GM19468 (cell line): Measurements from ENCODE around the gene NUP85.
"Not testable (repeated sequence)": the region's sequence is repeated elsewhere in the genome, so short reads cannot be mapped to it uniquely, and the experiment has no call there.

Experiments used
- ATAC-seq: cut with Tn5 transposase; IDR thresholded peaks from one replicate; pipeline ENCODE4 v1.9.1; 2021; ENCODE audit warnings: mild to moderate bottlenecking, moderate library complexity, moderate number of reproducible peaks; ENCODE audit not compliant: unreplicated experiment; ENCODE audit errors: extremely low read depth

The NUP85 gene

DNA sequence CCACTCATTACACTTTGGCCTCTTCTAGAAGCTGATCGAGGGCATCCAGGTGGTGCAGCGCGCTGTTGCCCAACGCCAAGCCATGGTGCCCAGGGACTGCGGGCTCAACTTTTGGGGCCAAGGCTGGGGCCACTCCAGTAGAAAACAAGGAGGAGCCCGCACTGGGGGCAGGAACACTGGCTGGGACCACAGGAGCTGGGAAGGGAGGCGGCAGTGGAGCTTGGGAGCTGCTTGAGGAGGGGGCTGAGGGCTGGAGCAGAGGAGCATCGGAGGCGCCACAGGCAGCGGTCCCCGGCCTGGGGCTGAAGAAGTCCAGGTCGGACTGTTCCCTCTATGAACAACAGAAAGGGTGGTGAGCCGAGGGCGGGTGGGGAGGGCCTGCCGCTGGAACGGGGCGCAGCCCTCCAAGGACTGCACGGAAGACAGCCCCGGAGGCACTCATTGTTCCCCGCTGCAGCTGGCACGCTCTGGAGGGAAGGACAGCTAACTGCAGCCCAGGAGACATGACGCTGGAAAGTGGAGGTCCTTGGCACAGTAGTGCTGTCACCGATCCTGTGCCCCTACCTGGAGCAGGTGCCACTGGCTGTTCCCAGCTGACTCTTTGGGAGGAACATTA lies 34.4 kb downstream of the NUP85 start:
- no peak for ATAC-seq

- ATAC-seq, result no peak
Measured at GRCh38 chr17:75240394-75241142, 35.1 kb downstream of the NUP85 start.

DNA sequence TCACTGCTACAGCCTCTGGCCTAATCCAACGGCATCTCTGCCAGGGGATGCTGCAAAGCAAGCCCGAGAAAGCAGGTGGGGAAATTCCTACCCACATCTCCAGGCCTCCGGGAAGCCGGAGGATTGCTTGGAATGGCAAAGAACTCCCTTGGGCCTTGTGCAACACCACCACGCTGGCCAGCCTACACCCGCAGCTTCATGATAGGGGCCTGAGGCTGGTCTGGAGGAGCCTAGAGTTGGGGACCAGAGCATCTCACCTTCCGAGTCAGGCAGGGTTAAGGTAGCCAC lies 35.6 kb downstream of the NUP85 start:
- ATAC-seq, result no peak

DNA sequence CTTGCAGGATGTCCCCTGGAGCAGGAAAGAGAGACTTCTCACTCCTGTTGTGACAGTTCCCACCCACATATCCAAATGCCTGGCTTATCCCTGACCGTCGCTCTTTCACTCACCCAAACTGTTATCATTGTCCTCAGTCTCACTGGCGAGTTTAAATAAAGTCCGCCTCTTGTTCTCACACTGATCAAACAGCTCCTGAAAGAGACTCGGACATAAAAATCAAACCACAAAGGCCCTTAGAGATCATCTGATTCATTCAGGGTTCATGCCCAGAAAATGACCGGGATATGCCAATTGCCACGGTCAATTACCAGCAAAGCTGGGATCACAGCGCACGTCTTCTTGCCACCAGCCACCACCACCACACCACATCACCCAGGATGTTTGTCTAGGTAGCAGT lies 36.0 kb downstream of the NUP85 start:
- ATAC-seq, result no peak

GRCh38 chr17:75241996-75242460 lies 36.5 kb downstream of the NUP85 start:
- ATAC-seq, result no peak

DNA sequence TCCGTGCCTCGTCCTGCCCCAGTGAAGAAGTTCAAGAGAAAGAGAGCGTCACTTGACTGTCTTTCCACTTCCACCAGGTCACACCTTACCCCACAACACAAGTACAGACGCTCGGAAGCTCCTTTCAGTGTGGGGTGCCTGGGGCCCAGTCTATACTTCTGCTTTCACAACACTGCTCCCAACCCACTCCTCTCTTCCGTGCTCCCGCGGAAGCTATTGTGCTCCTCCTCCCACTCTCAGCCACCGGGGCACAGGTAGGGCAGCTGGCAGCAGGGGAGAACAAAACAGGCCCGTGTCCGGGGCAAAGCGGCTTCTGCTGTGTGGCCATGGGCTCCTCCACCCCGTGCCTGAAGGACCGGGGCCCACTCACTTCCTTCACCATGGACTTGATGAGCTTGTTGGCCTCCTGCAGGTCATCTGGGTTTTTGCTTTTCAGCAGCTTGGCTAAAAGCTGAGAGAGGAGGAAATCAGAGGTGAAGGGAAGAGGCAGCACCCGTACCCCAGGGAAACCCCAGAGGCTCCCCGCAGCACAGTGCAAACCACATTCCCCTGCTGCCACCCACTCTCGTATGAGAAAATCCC lies 37.1 kb downstream of the NUP85 start:
- no peak for ATAC-seq

- ATAC-seq, result no peak
Measured at GRCh38 chr17:75244133-75244866, 38.8 kb downstream of the NUP85 start.

DNA sequence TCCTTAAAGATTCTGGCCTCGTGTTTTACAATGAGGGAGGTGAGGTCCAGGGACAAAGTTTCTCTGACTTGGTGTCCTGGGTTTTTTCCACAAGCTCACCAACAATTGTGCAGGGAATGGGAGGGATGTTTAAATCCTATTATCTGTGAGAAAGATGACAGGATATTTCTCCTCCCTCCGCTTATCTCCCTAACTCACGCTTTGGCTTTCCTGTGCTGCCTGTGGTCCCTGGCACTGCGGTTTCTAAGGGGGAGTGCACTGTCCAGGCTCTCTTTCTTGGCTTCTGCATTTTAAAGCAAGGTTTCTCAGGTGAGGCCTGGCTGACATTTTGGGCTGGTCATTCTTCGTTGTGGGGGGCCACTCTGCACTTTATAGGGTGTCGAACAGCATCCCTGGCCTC lies 39.5 kb downstream of the NUP85 start:
- no peak for ATAC-seq

GRCh38 chr17:75246404-75246803 lies 40.9 kb downstream of the NUP85 start:
- ATAC-seq, result no peak

- ATAC-seq, result no peak
Measured at GRCh38 chr17:75249564-75249963, 44.1 kb downstream of the NUP85 start.

GRCh38 chr17:75250009-75250471 lies 44.6 kb downstream of the NUP85 start:
- peak; percentile 68 for ATAC-seq

- no peak for ATAC-seq
Measured at GRCh38 chr17:75252039-75252816, 46.7 kb downstream of the NUP85 start.

DNA sequence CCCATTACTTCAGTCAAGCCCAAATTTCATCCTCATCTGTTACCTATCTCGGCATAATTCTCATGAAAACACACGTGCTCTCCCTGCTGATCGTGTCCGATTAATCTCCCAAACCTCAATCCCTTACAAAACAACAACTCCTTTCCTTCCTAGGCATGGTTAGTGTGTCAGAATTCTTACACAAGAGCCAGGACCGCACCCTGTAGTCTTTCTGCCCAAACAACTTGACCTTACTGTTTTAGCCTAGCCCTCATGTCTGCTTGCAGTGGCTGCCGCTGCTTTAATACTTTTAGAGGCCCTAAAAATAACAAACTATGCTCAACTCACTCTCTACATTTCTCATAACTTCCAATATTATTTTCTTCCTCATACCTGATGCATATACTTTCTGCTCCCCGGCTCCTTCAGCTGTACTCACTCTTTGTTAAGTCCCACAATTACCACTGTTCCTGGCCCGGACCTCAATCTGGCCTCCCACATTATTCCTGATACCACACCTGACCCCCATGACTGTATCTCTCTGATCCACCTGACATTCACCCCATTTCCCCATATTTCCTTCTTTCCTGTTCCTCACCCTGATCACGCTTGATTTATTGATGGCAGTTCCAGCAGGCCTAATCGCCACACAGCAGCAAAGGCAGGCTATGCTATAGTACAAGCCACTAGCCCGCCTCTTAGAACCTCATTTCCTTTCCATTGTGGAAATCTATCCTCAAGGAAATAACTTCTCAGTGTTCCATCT lies 50.6 kb downstream of the NUP85 start:
- ATAC-seq, result not testable (repeated sequence)

GRCh38 chr17:75257228-75257627 lies 51.7 kb downstream of the NUP85 start:
- ATAC-seq, result not testable (repeated sequence)

- ATAC-seq, result no peak
Measured at GRCh38 chr17:75260641-75261335, 55.3 kb downstream of the NUP85 start.

DNA sequence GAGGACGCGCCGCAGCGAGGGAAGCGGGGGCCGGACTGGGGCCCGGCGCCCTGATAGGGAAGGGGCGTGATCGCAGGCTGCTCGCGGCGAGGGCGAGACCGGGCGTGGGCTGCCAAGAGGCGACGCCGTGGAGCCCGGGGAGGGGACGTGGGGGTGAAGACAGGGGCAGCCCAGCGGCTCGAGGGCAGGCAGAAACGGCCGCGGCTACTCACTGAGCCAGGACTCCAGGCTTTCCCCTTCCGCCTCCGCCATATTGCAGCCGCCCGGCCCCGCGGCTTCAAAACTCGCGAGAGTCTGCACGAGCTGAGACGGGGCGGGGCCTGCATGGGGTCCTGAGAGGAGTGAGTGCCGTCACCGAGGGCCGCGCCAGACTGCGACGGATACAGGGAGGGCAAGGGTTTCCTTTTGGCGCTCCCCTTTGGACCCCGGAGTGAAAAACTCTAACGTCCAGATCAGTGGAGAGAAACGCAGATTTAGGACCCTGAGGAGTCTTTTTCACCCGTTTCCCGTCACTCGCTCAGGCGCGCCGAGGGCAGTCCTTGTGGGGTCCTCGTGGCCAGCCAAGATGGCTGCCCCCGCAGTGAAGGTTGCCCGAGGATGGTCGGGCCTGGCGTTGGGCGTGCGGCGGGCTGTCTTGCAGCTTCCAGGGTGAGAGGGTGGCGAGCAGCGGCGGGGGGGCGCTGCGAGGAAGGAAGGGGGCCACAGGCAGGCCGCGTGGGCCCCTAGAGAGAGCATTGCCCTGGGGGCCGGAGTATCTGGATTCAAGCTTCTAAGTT lies 56.0 kb downstream of the NUP85 start, which contains the start of the genes GGA3 and MRPS7:
Gene GGA3 (minus strand): TSS at position 271 of the 776 bp plus-strand sequence. CDS start 19 bp downstream, at position 252.
Gene MRPS7 (plus strand): TSS at position 544 of the 776 bp plus-strand sequence. CDS start 22 bp downstream, at position 566.
- peak; percentile 41 for ATAC-seq

DNA sequence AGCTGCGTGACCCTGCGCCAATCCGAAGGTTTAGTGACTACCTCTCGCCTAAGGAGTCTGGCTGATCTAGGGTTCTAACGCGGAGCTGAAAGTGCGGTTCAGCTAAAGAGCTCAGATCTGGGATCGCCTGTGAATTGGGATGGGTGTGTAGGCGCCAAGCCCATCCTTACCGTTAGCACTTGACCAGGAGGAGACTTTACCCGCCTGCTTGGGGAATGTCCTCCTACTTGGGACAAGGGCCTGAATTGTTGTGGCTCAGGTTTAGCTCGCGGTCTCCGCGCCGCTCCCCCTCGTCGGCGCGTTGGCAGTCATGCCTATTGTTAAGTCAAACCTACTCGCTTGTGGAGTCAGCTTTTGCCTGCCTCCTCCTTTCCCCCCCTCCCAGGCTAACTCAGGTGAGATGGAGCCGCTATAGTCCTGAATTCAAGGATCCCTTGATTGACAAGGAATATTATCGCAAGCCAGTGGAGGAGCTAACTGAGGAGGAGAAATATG lies 56.7 kb downstream of the NUP85 start:
- ATAC-seq, result no peak

GRCh38 chr17:75263055-75263454 lies 57.6 kb downstream of the NUP85 start:
- ATAC-seq, result no peak
